Astrocyte of the spinal cord (primary cell): ENCODE data around the gene OGDH.
"Not testable (repeated sequence)": the region's sequence is repeated elsewhere in the genome, so short reads cannot be mapped to it uniquely, and the experiment has no call there.

ENCODE experiments used
- DNase-seq: peaks from one replicate; pipeline ENCODE4 v3.0.0; 2011; ENCODE audit warnings: low read depth, low spot score
- H3K4me3 ChIP-seq: 2 replicates; pipeline ENCODE4 v1.5.1; 2011; ENCODE audit warnings: low read depth, mild to moderate bottlenecking, low read length, moderate library complexity
- in situ Hi-C: cut with HindIII; loops from 2 replicates; pipeline ENCODE4 v1.10.0; 2017; ENCODE audit warnings: low sequenced_read_pairs
- TF ChIP-seq, protein P1 (sequence below): IDR thresholded peaks from 2 replicates; pipeline ENCODE4 v1.5.1; 2012; ENCODE audit warnings: low read depth, mild to moderate bottlenecking, low read length, inconsistent platforms

The OGDH gene

DNA sequence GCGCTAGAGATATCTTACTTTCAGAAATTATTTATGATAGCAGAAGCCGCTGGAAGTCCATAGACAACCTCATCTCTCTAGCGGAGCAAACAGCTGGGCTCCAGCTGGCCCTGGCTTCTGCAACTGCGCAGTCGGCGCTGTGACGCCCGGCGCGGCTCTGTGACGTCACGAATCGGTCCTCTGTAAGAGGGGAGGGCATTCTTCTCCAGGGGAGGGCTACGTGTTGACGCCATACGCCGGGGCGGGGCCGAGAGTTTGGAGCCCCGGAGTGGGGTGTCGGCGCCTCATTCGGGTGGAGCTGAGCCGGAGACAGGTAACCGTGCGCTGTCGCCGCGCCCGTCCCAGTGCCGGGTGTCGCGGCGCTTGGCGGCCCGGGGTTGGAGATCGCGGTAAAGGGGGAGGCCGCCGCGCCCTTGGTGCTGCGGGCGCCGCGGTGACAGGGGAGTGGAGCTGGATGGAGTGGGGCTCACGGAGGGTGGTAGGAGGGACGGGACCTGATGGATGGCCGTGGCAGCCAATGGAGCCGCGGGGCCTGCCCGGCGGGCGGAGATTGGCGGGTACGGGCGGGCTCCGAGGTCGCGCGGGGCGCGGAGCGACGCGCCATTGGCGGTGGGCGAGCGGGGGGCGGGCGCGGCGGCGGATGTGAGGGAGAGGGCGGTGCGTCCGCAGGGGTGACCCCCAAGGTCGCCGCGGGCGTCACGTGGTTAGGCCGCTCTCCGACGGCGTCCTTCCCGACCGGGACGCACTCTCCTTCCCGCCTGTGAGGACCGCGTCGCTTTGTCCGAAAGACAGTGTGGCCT lies at the start of gene OGDH:
OGDH (plus strand) TSS at position 287 of the 800 bp plus-strand sequence. CDS start 17,717 bp downstream, outside the sequence.
- in situ Hi-C loops = no loop called here
- peak within 1 kb of the TSS; percentile 89 for H3K4me3 ChIP-seq
- DNase-seq = peak; percentile 99
- TF ChIP-seq, protein P1, sequence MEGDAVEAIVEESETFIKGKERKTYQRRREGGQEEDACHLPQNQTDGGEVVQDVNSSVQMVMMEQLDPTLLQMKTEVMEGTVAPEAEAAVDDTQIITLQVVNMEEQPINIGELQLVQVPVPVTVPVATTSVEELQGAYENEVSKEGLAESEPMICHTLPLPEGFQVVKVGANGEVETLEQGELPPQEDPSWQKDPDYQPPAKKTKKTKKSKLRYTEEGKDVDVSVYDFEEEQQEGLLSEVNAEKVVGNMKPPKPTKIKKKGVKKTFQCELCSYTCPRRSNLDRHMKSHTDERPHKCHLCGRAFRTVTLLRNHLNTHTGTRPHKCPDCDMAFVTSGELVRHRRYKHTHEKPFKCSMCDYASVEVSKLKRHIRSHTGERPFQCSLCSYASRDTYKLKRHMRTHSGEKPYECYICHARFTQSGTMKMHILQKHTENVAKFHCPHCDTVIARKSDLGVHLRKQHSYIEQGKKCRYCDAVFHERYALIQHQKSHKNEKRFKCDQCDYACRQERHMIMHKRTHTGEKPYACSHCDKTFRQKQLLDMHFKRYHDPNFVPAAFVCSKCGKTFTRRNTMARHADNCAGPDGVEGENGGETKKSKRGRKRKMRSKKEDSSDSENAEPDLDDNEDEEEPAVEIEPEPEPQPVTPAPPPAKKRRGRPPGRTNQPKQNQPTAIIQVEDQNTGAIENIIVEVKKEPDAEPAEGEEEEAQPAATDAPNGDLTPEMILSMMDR = no peak

- in situ Hi-C loops = no loop called here
Measured at GRCh38 chr7:44557485-44557884, 48.9 kb upstream of the OGDH start.

DNA sequence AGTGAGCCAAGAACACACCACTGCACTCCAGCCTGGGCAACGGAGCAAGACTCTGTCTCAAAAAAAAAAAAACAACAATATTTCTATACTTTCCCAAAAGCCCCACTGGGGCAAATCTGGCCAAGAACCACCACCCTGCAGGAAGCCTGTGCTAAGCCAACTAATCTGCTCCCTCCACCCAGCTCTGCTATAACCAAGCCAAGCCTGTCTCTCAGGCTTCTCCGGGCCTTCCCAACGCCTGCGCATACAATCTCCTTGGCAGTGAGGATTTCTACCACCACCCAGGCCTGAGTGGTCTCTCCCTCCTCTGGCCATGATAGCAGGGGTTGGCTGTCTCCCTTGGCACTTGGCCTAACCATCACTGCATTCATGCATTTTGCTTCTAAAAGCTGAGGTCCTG lies 46.9 kb upstream of the OGDH start:
- in situ Hi-C loops = no loop called here
- TF ChIP-seq, protein P1 = no peak
- DNase-seq = no peak
- H3K4me3 ChIP-seq = no peak overlapping the region

More at GRCh38 chr7:44557485-44557884, 48.9 kb upstream of the OGDH start:
- no peak for DNase-seq
- TF ChIP-seq, protein P1 = no peak
- H3K4me3 ChIP-seq = no peak overlapping the region

GRCh38 chr7:44561481-44561880 lies 44.9 kb upstream of the OGDH start:
- DNase-seq = no peak
- TF ChIP-seq, protein P1 = no peak
- no peak overlapping the region for H3K4me3 ChIP-seq
- in situ Hi-C loops = no loop called here

DNA sequence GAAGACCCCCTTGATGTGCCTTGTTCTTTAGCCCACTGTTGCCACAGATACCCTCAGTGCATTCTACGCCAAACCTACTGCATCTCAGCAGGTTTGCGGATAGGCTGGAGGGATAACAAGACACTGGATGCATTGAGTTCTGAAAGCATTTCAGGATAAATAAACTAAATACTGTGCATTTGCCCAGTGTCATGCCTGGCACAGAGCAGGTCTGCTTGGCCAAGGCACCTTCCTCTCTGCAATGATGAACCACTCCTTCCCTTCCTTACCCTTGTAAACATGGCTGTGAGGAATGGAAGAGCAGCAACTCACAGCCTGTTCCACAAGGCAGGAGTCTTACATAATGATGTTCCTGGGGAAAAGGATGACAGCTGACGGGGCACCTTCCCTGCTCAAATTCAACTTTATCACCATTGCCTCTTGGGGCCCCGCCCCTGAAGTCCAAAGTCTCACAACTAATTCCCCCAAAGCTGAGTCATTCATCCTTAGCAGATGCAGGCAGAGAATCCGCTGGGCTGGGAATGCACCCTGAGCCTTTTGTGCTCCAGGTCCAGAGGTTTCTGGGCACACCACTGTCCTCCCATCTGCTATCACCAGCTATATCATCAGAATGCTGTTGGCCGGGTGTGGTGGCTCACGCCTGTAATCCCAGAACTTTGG lies 44.3 kb upstream of the OGDH start:
- no peak overlapping the region for H3K4me3 ChIP-seq
- in situ Hi-C loops = no loop called here
- no peak for DNase-seq

GRCh38 chr7:44562622-44562962 lies 43.8 kb upstream of the OGDH start:
- DNase-seq, H3K4me3 ChIP-seq, in situ Hi-C loops: not testable (repeated sequence)

More for the DNA sequence above, 44.3 kb upstream of the OGDH start:
- TF ChIP-seq, protein P1 = no peak

DNA sequence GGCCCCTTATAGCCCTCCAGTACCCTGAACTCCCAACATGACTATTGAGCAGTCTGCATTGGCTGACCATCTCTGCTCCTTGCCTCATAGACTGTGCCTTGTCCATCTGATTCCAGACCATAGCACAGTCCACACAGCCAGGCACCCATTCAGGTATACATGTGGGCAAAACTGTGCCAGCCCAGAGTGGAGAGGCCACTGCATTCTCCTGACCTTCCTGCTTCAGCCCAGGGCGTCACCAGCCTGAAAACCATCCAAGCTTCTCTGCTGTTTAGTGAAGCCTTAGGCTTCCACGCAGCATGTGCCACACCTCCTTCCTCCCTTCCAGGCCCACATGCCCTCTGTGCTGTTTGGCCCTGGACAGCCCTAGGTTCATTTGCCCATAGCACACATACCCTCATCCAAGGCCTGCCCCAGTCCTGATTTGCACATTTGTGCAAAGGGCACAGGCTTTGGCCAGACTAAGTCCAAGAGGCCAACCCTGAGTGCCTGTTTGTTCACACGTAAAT lies 43.2 kb upstream of the OGDH start:
- TF ChIP-seq, protein P1 = no peak
- no peak overlapping the region for H3K4me3 ChIP-seq
- DNase-seq = no peak
- in situ Hi-C loops = no loop called here
